IMR-90 (cell line): Measurements from ENCODE around the gene PEAK1. TPM values are rescaled to one million over a fixed set of nuclear protein-coding genes. Genes with fewer than 3 reads are reported as not detected.

ENCODE experiments used
- ATAC-seq: fragments of 200-7000 bp; cut with Tn5 transposase; 2 replicates; pipeline ENCODE4 v1.9.1; 2020; ENCODE audit warnings: low read depth, mild to moderate bottlenecking, moderate library complexity
- BruUV-seq: library from RNA; stranded (reverse); fragments of 400-500 nt; replicated peaks from 2 replicates; lab custom pipeline; 2021; lab: Mats Ljungman, UMichigan
- CTCF ChIA-PET: fragments of 300-600 bp; formaldehyde crosslinking; extraction: SDS; loops from one replicate; lab custom pipeline; 2021; ENCODE audit warnings: antibody characterized with exemption; lab: Yijun Ruan, JAX
- POLR2A ChIA-PET: fragments of 300-600 bp; sonication (Branson Sonifier 250); formaldehyde crosslinking; loops from one replicate; lab custom pipeline; 2022; ENCODE audit warnings: antibody characterized with exemption; ENCODE audit not compliant: unreplicated experiment; lab: Charles Lee
- DNase-seq: peaks from one replicate; pipeline ENCODE4 v3.0.0; 2013
- H2AFZ ChIP-seq: replicated peaks from 2 replicates; pipeline ENCODE3; 2013; ENCODE audit warnings: low read length, mild to moderate bottlenecking; ENCODE audit not compliant: poor library complexity
- H2AK5ac ChIP-seq: 2 replicates; pipeline ENCODE4 v1.6.1; 2013; ENCODE audit warnings: low read depth, low read length, inconsistent platforms
- H2AK9ac ChIP-seq: replicated peaks from 2 replicates; pipeline ENCODE3; 2013; ENCODE audit warnings: mild to moderate bottlenecking, low read depth, low read length, moderate library complexity; ENCODE audit not compliant: poor library complexity
- H2BK120ac ChIP-seq: 2 replicates; pipeline ENCODE4 v1.6.1; 2013; ENCODE audit warnings: low read depth, low read length, inconsistent platforms
- H2BK15ac ChIP-seq: 3 replicates; pipeline ENCODE4 v1.6.1; 2013; ENCODE audit warnings: low read depth, low read length, inconsistent platforms
- H2BK20ac ChIP-seq: 2 replicates; pipeline ENCODE4 v1.6.1; 2013; ENCODE audit warnings: low read depth, mild to moderate bottlenecking, inconsistent platforms, low read length, moderate library complexity
- H2BK5ac ChIP-seq: 2 replicates; pipeline ENCODE4 v1.6.1; 2013; ENCODE audit warnings: mild to moderate bottlenecking, low read depth, low read length, inconsistent platforms; ENCODE audit not compliant: poor library complexity, severe bottlenecking
- H3K14ac ChIP-seq: replicated peaks from 2 replicates; pipeline ENCODE4 v1.6.1; 2013; ENCODE audit warnings: low read depth, low read length, inconsistent platforms
- H3K18ac ChIP-seq: 2 replicates; pipeline ENCODE4 v1.6.1; 2013; ENCODE audit warnings: low read depth, low read length, control low read depth
- H3K23ac ChIP-seq: 2 replicates; pipeline ENCODE4 v1.6.1; 2013; ENCODE audit warnings: low read depth, low read length, inconsistent platforms
- H3K27ac ChIP-seq: 2 replicates; pipeline ENCODE4 v1.5.1; 2013; ENCODE audit warnings: mild to moderate bottlenecking, control low read depth, low read length; ENCODE audit not compliant: insufficient read depth
- H3K27me3 ChIP-seq: 2 replicates; pipeline ENCODE4 v1.6.1; 2013; ENCODE audit warnings: low read length; ENCODE audit not compliant: control insufficient read depth, insufficient read depth
- H3K36me3 ChIP-seq: 2 replicates; pipeline ENCODE4 v1.6.1; 2013; ENCODE audit warnings: low read length, mixed read lengths; ENCODE audit not compliant: control insufficient read depth, insufficient read depth
- H3K4ac ChIP-seq: 2 replicates; pipeline ENCODE4 v1.6.1; 2013; ENCODE audit warnings: low read depth, low read length, inconsistent platforms
- H3K4me1 ChIP-seq: 2 replicates; pipeline ENCODE4 v1.6.1; 2013; ENCODE audit warnings: low read length, mixed read lengths; ENCODE audit not compliant: control insufficient read depth, insufficient read depth
- H3K4me2 ChIP-seq: 2 replicates; pipeline ENCODE4 v1.6.1; 2013; ENCODE audit warnings: low read depth, mild to moderate bottlenecking, control low read depth, low read length, moderate library complexity
- H3K4me3 ChIP-seq: 2 replicates; pipeline ENCODE4 v1.5.1; 2013; ENCODE audit warnings: low read depth, mild to moderate bottlenecking, control low read depth, low read length, moderate library complexity; ENCODE audit not compliant: insufficient read depth
- H3K56ac ChIP-seq: 2 replicates; pipeline ENCODE4 v1.6.1; 2013; ENCODE audit warnings: low read length, inconsistent platforms; ENCODE audit not compliant: insufficient read depth; ENCODE audit errors: extremely low read depth
- H3K79me1 ChIP-seq, 2 experiments: 2 replicates each; pipeline ENCODE4 v1.6.1; 2013; ENCODE audit warnings: low read length in 2 of 2, inconsistent platforms in 1 of 2, low read depth in 1 of 2
- H3K9ac ChIP-seq: 2 replicates; pipeline ENCODE4 v1.6.1; 2013; ENCODE audit warnings: low read depth, low read length, control low read depth
- H3K9me1 ChIP-seq: 2 replicates; pipeline ENCODE4 v1.6.1; 2013; ENCODE audit warnings: low read length, inconsistent platforms; ENCODE audit not compliant: insufficient read depth
- H3K9me3 ChIP-seq: 2 replicates; pipeline ENCODE4 v1.6.1; 2013; ENCODE audit warnings: low read length; ENCODE audit not compliant: control insufficient read depth, insufficient read depth
- H4K20me1 ChIP-seq: 2 replicates; pipeline ENCODE4 v1.6.1; 2013; ENCODE audit warnings: low read length, inconsistent platforms; ENCODE audit not compliant: insufficient read depth
- H4K5ac ChIP-seq: 2 replicates; pipeline ENCODE4 v1.6.1; 2013; ENCODE audit warnings: mild to moderate bottlenecking, low read depth, low read length, control low read depth
- H4K8ac ChIP-seq, 2 experiments: 2 replicates each; pipeline ENCODE4 v1.6.1; 2013; ENCODE audit warnings: low read depth in 2 of 2, low read length in 2 of 2, control low read depth in 1 of 2, inconsistent platforms in 1 of 2
- H4K91ac ChIP-seq: 2 replicates; pipeline ENCODE4 v1.6.1; 2013; ENCODE audit warnings: low read depth, low read length, inconsistent platforms; ENCODE audit not compliant: insufficient read depth
- CEBPB ChIP-seq: IDR thresholded peaks from 2 replicates; pipeline ENCODE4 v1.6.1; 2012; ENCODE audit warnings: low read depth, low read length, improper control_type of control experiment
- WGBS, 2 experiments: methylation state at CpG; one replicate each; pipeline versions ENCODE4 v1.1.5 to v1.1.7; 2013; ENCODE audit warnings: missing lambda C conversion rate in 2 of 2; ENCODE audit not compliant: insufficient read length in 1 of 2; ENCODE audit errors: extremely low coverage in 2 of 2; 5-methylcytosine and 5-hydroxymethylcytosine counted together
- dilution Hi-C: fragments of 300-500 bp; cut with HindIII; formaldehyde crosslinking; loops from one replicate; pipeline ENCODE4 v1.14.3; 2018; ENCODE audit warnings: low sequenced_read_pairs; ENCODE audit not compliant: unreplicated experiment
- in situ Hi-C: fragments of 300-500 bp; cut with MboI; formaldehyde crosslinking; loops from 3 replicates; pipeline ENCODE4 v1.14.3; 2019; ENCODE audit warnings: low sequenced_read_pairs, inconsistent platforms, mixed read lengths
- intact Hi-C: fragments of 100-400 bp; cut with micrococcal nuclease; formaldehyde crosslinking; loops from 2 replicates; pipeline ENCODE4 v1.10.0; 2022
- polyA plus RNA-seq, 3 experiments: library from polyadenylated mRNA; depleted of rRNA; stranded (reverse); fragments of >200 nt; gene quantifications; 2 replicates each; pipeline ENCODE4 v1.2.3, GENCODE V29; 2012; ENCODE audit warnings: low replicate concordance in 1 of 3
- total RNA-seq: library from RNA; depleted of rRNA; stranded (reverse); fragments of >200 nt; gene quantifications from 2 replicates; pipeline ENCODE4 v1.2.3, GENCODE V29; 2012
- TF ChIP-seq, protein P1 (sequence below): fragments of 150-350 bp; IDR thresholded peaks from 2 replicates; pipeline ENCODE4 v1.6.1; 2016; ENCODE audit warnings: low read depth, mild to moderate bottlenecking, low read length, moderate library complexity, borderline replicate concordance

PEAK1 gene
- total and polyA plus RNA-seq, 2 of the 4 experiments (the other 2 are of a cell fraction) = 21.5 to 43.9 TPM

DNA sequence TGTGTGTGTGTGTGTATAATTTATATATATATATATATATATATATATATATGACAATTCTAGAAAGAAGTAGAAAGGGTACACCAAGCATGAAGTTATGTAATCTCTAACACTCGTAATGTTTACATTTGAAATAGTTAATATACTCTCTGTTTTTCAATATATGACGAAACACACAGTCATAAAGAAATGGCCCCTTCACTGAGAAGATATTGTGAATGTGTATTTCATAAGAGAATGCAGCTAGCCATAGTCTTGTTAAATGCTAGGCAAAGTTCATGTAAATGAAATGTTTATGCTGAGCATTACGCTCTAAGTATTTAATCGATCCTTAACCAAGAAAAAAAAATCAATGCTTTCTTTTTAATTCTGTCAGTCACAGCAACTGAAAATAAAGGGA is 194.3 kb downstream of the PEAK1 start:
- H3K23ac ChIP-seq = no peak overlapping the region
- H3K36me3 ChIP-seq = 0 out of 2 replicates have a peak, but pooled peaks cover 1% of the 10 kb centered on the region
- H3K4me2 ChIP-seq = no peak overlapping the region
- no peak overlapping the region for H3K14ac ChIP-seq
- in situ Hi-C loops = no loop called here
- TF ChIP-seq, protein P1, sequence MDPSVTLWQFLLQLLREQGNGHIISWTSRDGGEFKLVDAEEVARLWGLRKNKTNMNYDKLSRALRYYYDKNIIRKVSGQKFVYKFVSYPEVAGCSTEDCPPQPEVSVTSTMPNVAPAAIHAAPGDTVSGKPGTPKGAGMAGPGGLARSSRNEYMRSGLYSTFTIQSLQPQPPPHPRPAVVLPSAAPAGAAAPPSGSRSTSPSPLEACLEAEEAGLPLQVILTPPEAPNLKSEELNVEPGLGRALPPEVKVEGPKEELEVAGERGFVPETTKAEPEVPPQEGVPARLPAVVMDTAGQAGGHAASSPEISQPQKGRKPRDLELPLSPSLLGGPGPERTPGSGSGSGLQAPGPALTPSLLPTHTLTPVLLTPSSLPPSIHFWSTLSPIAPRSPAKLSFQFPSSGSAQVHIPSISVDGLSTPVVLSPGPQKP = no peak
- peak; percentile 60; the same call in 1 of the 2 replicates for TF ChIP-seq CEBPB
- H4K91ac ChIP-seq = no peak overlapping the region
- peaks cover 6% of the 10 kb centered on the region; the same call in 1 of the 2 replicates for H4K20me1 ChIP-seq
- H2AK9ac ChIP-seq = no peak overlapping the region
- no peak overlapping the region for H3K4ac ChIP-seq
- H3K9me1 ChIP-seq = peaks cover 2% of the 10 kb centered on the region
- no peak overlapping the region for H3K27ac ChIP-seq
- no peaks in the 10 kb centered on the region for H3K9me3 ChIP-seq
- DNase-seq (peak; percentile 55), ATAC-seq (no peak; the same call in 1 of the 2 replicates)
- no peak overlapping the region for H3K56ac ChIP-seq
- CTCF ChIA-PET = no interaction called here
- no CpG with 5 or more reads among the region's 4 CpGs for WGBS, 2 experiments
- peaks cover 12 to 48% of the 10 kb centered on the region in 2 experiments for H3K79me1 ChIP-seq
- no peak overlapping the region for H4K5ac ChIP-seq
- intact Hi-C loops = no loop called here
- dilution Hi-C loops = no loop called here
- H3K27me3 ChIP-seq = no peaks in the 10 kb centered on the region
- no peak overlapping the region for H4K8ac ChIP-seq
- H2BK5ac ChIP-seq = no peak overlapping the region
- BruUV-seq = no TSS peak
- no peak overlapping the region for H3K18ac ChIP-seq
- peaks cover 8% of the 10 kb centered on the region; the same call in 1 of the 2 replicates for H3K4me1 ChIP-seq
- H2AFZ ChIP-seq = no peak overlapping the region
- H2BK15ac ChIP-seq = no peak overlapping the region
- H2AK5ac ChIP-seq = no peak overlapping the region
- H2BK20ac ChIP-seq = no peak overlapping the region
- H2BK120ac ChIP-seq = no peak overlapping the region
- H3K9ac ChIP-seq = no peak overlapping the region
- no peak overlapping the region for H3K4me3 ChIP-seq
- POLR2A ChIA-PET = no interaction called here
